SHP77 (cell line): Measurements from ENCODE around the gene ARHGEF37.
A peak's percentile ranks its signal among the peaks of the same experiment; 100 is the strongest.
"Not testable (repeated sequence)": the region's sequence is repeated elsewhere in the genome, so short reads cannot be mapped to it uniquely, and the experiment has no call there.

Experiments used
- DNase-seq, 2 experiments: peaks; one replicate each; lab custom pipeline; 2025; lab: John Stamatoyannopoulos, UW

ARHGEF37 gene

DNA sequence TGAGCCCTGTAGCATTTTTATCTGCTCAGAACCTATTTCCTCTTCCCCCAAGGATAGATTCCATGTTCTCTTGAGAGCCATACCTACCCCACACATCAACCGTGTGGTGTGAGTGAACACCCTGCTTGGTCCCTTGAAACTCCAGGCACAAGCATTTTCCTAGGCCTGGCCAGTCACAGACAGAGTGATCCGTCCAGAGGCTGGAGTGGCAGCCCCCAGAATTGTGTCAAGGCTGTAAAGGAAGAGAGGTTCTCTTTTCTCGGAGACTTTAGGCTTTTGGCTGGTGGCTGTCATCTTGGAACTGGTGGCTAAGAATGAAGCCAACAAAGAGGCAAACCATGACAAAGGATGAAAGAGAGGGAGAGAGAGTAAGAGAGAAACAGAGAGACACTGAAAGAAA, 66.0 kb downstream of the ARHGEF37 start:
- no peak for DNase-seq

DNA sequence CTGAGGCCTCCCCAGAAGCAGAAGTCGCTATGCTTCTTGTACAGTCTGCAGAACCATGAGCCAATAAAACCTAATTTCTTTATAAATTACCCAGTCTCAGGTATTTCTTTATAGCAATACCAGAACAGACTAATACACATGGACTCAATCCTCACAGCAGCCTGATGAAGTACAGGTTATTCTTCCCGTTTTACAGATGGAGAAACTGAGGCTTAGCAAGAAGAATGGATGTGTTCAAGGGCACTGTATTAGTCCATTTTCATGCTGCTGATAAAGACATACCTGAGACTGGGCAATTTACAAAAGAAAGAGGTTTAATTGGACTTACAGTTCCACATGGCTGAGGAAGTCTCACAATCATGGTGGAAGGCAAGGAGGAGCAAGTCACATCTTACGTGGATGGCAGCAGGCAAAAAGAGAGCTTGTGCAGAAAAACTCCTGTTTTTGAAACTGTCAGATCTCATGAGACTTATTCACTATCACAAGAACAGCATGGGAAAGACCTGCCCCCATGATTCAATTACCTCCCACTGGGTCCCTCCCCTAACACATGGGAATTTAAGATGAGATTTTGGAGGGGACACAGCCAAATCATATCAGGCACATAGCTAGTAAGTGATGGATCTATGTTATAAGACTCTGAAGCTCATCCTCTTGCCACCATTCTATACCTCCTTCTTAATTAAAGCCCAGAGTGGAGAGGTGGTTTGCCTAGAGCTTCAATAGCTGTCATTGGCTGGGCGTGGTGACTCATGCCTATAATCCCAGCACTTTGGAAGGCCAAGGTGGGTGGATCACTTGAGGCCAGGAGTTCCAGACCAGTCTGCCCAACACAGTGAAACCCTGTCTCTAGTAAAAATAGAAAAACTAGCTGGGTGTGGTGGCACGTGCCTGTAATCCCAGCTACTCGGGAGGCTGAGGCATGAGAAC, 67.4 kb downstream of the ARHGEF37 start:
- not testable (repeated sequence) for DNase-seq

DNA sequence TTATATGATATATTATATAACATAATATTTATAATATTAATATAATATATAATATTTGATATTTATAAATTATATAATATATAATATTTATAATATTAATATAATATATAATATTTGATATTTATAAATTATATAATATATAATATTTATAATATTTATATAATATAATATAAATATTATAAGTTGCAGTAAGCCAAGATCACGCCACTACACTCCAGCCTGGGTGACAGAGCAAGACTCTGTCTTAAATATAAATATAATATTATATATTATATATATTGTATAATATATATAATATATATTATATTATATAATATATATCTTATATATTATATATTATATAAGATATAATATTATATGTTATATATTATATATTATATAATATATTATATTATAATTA, 68.4 kb downstream of the ARHGEF37 start:
- not testable (repeated sequence) for DNase-seq

DNA sequence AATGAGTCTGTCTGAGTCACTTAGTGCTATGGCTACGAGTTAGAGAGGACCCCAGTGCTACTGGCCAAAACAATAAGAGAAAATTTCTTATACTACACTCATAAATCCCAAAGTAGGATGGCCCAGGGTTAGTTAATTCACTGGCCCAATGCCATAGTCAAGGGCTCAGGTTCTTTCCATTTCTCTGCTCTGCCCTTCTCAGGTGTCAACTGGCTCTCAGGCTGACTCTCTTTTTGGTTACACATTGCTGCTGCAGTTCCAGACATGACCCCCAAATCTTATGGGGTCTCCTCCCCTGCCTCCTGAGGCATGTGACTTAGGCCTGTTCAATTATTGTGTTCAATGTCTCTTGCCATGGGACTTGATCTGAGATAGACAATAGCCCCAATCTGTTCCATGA, 70.4 kb downstream of the ARHGEF37 start:
- no peak for DNase-seq

DNA sequence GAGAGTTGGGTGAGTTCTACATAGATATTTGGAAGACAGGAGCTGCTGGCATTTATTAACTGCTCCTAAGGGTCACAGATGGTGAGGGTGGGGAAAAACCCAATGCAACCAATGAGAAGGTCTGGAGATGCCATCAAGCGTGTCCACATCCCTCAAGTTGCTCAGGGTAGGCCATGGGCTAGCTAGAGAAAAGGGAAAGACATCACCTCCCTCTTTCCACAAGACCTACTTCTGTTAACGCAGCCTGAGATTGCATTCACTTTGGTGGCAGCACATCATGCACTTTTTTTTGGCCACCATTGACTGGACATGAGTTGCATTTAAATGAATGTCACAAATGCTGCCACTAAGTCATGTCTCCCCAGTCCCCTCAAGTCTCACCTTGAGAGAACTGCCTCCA, 71.4 kb downstream of the ARHGEF37 start:
- no peak for DNase-seq

DNA sequence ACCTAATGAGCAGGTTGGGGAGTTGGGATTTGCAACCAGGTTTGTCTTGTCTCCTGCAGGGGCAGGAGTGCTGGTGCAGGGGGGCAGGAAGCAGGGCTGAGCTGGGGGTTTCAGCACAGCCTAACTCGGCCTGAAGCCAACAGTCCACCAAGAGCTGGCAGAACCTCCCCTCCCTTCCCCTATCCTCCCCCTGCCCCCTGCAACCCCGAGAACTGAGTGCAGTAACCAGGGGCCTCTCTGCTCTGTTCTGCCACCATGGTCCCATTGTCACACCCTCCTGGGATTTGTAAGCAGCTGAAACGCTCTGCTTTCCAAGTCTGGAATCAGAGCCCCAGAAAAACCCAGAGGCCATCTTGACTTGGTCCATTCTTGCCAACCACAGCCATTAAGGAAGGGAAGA, 72.9 kb downstream of the ARHGEF37 start:
- peak in 1 of 2 experiments; percentile 11 for DNase-seq

DNA sequence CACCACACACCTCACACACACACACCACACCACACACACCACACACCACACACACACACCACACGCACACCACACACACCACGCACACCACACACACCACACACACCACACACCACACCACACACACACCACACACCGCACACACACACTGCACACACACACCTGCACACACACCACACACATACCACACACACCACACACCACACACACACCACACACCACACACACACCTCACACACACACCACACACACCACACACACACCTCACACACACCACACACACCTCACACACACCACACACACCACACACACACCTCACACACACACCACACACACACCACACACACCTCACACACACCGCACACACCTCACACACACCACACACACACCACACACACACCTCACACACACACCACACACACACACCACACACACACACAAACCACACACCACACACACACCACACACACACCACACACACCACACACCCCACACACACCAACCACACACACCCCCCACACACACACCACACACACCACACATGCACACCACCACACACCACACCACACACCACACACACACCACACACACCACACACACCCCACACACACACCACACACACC, 73.7 kb downstream of the ARHGEF37 start:
- no peak for DNase-seq

DNA sequence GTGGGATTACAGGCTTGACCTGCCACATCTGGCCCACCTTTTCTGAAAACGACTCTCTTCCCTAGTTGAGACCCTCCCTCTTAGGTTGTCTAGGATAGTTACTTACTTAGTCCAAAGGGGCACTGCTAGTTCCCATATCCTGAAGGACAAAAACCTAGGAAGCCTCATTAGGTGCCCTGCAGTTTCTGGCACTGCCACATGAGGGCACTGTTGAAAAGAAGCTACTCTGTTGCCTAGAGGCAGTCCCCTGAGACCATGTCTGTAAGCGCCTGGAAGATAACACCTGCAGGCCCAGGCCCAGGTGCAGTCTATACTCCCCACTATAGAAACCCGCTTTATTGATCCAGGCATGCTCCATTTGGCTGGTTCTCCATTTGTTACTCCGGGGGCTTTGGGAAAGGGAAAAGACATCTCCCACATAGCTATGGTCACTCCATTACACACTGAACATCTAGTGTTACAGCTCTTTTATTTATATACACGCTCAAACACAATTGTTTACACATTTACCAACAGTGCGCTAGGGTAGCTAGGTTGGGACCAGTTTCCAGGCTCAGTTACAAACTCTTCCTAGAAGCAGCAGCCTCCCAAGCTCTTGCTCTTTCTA, 75.4 kb downstream of the ARHGEF37 start:
- DNase-seq, result peak; percentile 47 to 67

DNA sequence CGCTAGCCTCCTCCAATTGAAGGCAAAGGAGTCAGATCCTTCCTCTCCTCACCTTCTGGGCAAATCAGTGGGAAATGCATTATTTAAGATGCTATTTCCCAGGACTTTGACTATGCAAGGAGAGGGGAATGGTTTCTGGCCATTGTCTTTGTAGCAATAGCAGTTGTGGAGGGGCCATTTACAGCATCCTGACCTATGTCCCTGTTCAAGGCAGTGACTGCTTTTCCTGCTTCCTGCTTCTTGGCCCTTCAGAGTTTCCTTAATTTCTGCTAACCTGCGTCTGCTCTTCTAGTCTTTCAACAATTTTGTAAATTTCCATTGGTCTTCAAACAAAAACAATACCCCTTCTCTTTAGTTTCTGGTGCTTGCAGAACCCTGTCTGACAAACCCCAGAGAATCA, 76.0 kb downstream of the ARHGEF37 start:
- no peak for DNase-seq

DNA sequence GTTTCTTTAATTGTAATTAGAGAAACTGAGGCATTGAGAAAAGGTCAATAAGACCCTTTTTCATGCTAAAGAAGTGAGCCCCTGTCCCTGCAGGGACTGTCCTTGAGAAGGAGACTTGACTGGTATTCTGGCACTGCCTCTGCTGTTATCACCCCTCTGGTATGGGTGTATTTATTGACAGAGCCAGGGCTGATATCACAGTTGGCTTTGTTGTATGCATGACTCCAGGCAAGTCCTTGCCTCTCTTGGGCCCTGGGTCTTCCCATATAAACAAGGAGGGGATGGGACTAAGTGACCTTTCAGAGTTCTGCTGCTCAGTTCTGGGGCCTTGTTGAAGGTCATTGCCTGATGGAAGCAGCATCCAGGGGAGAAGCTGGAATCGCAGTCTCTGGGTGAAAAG, 77.0 kb downstream of the ARHGEF37 start:
- no peak for DNase-seq

DNA sequence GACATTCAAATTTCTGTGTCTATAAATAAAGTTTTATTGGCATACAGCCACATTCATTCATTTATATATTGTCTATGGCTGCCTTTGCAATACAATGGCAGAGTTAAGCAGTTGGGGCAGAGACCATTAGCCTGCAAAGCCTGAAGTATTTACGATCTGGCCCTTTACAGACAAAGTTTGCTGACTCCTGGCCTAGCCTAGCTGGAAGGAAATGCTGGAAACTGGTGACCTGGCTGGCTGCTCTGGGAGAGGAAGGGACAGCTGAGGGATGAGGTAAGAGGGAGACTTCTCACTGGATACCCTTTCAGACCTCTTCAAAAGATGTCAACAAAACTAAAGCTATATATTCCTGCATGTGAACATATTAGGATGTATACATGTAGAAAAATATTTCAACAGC, 82.8 kb downstream of the ARHGEF37 start:
- DNase-seq, result no peak

DNA sequence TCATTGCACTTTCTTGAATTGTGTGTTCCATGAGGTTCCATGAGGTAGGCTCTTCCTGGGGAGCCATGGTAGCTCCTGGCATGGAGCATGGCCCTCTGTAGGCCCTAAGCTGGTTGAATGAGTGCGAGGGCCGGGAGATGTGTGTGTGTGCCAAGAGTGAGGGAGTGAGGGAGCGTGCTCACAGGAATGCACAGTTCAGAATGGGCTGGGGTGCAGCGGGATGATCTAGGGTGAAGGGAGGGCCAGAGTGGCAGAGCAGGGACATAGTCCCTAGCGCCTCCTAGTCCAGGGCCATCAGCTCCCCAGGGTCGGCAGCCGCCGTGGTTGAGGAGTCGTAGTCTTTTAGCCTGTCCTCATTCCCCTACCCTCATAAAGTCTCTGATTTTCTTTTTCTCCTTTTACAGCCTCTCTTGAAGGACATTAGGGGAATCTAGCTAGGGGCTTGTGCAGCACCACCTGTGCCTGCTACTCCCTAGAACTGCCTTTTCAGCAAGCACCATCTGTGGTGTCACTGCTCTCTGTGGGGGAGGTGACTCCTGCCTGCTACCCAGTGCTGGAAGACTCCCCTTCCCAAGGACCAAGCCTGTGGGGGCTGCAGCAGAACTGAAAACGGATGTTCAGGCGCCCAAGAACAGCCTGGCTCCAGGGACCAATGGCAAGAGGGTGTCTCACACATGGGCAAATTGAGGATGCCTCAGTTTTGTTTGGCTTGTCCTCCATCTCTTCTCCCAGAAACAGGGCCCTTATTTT, 83.5 kb downstream of the ARHGEF37 start:
- DNase-seq, result no peak

DNA sequence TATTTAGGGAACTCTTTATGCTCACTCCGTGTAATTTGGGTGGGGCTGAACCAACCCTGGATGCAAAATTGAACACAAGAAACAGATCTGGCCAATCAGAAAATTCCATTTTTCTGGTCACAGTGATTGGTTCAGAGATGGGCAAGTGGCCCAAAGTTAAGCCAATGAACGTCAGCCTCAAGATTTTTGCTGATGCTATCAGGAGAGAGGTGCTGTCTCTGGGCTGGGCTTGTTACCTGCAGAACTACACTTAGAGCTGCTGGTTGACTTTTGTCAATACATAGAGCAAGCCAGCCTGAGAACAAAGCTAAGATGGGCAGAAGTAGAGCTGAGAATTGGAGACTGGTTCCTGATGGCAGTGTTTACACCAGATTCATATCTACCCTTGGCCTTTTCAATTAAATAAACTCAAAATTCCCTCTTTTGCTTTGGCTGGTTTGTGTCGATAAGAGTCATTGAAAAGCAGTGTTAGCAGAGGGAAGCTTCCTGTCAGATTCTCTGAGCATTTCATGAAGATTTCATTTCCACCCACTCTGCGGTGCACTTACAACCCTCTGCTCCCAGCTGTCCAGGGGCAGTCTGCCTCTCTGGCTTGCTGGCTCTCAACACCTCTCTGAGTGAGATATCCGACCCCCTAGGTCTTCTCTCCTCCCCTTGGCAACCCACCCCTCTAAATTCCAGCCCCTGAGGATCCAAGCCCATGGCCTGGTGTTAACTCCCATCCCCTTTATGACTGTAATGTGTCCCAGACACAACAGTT, 84.3 kb downstream of the ARHGEF37 start:
- DNase-seq, result no peak

DNA sequence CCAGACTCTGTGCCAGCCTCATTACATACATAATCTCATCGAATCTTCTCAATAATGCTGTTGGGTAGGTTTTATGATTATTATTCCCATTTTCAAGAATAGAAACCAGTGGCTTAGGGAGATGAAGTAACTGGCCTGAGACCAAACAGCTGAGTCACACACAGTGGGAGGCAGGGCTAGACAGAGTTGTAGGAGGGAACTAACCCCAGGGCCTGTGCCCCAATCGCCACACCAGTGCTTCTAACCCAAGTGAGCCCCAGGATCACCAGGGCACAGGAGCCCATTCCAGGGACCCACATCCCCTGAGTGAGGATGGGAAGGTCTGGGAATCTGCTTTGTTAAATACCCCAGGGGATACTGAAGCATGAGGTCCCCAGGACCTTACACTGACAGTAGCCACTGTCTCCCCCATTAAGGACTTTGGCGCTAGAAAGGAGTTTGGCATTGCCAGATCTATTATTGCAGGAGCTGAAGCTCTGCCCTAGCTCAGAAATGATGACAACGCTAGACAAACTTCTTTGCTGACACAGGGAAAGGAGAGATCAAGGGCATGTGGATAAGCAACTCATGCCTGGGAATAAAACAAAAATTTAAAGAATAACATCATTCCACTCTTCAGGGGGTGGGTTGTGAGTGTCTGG, 85.0 kb downstream of the ARHGEF37 start:
- no peak for DNase-seq

DNA sequence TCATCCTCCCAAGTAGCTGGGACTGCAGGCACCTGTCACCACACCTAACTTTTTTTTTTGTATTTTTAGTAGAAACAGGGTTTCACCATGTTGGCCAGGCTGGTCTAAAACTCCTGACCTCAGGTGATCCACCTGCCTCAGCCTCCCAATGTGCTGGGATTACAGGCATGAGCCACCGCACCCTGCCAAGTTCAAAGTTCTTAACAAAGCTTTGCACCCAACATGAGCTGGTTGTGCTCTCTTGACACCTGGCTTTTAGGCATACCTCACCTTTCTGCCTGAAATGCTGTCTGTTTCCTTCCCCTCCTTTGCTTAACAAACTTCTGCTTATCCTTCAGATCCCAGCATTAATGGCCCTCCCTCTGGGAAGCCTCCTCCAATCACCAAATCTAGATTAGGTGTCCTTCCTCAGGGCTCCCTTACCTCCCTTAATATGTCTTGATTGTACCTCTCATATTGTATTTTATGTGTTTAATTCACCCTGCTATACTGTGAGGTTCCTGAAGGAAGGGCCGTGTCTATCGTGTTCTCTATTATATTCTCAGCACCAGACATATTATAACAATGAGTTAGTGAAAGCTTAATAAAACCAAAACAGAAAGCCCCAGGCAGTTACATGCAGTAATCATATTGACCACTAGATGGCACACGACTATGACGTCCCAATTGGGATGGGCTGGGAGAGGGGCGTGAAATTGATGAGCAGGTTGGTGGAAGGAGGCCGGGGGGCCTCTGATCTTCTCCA, 86.0 kb downstream of the ARHGEF37 start:
- DNase-seq, result peak in 1 of 2 experiments; percentile 28

DNA sequence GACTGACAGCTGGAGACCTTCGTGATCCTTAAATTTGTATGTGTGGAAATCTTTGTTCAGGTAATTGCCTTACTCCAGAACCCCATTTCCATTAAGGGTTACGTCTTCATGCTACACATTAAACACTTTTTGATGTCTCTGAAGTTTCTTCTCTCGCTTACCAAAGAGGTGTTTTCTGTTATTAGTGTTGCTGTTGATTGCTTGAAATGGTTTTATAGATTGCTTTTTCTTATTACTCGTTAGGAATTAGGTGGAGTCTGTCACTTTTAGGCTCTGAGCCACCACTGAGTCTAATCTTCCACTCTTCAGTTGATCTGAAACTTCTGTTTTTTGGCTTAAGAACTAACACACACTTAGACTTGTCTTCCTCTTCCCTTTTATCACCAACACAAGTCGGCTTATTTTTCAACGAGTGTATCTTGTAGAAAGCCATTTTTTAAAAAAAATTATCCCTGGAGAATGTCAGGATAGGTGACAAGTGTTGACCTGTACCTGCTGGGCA, 86.6 kb downstream of the ARHGEF37 start:
- no peak for DNase-seq

DNA sequence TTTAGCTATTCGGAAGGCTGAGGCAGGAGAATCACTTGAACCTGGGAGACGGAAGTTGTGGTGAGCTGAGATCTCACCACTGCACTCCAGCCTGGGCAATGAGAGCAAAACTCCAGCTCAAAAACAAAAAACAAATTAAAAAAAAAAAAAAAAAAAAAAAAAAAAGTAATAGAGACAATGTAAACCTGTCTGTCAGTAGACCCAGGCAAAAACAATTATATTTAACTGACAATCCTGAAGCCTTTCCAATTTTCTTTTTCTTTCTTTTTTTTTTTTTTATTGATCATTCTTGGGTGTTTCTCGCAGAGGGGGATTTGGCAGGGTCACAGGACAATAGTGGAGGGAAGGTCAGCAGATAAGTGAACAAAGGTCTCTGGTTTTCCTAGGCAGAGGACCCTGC, 88.0 kb downstream of the ARHGEF37 start:
- DNase-seq, result not testable (repeated sequence)

DNA sequence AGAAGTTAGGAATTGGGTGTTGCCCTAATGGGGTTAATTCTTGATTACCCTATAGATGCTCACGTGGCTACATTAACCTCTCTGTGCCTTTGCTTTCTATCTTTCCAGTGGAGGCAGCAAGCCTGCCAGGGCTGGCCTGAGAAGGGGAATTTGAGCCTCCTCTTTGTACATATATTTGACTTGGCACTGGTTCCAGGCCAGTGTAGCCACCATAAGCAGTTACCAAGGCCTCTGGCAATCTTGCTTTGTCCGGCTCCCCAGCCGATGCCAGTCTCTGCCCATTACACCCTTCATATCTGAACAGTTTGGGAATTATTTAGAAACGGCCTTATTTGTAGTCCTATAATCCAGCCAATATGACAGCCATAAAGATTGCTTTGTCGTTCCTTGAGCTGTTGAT, 90.2 kb downstream of the ARHGEF37 start:
- peak; percentile 49 to 82 for DNase-seq

DNA sequence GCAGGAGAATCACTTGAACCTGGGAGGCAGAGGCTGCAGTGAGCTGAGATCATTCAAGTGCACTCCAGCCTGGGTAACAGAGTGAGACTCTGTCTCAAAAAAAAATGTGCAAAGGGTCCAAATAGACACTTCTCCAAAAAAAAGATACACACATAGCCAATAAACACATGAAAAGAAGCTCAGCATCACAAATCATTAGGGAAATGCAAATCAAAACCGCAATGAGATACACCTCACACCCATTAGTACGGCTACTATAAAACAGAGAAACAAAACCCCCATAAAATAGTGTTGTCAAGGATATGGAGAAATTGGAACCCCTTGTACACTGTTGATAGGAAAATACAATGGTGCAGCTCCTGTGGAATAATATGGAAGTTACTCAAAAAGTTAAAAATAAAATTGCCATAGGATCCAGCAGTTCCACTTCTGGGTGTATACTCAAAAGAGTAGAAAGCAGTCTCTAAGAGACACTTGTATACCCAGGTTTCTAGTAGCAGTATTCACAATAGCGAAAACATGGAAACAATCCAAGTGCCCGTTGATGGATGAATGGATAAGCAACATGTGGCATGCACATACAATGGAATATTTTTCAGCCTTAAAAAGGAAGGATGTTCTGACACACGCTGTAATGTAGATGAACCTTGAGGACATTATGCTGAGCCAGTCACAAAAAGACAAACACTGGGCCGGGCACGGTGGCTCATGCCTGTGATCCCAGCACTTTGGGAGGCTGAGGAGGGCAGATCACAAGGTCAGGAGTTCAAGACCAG, 91.6 kb downstream of the ARHGEF37 start:
- no peak for DNase-seq
